Ishikawa (cell line): ENCODE data around the gene SLC24A3.

ENCODE experiments used
- CEBPB ChIP-seq: IDR thresholded peaks from 2 replicates; pipeline ENCODE4 v1.6.1; 2012
- CREB1 ChIP-seq: IDR thresholded peaks from 2 replicates; pipeline ENCODE4 v1.6.1; 2012; ENCODE audit warnings: low read depth
- EGR1 ChIP-seq: IDR thresholded peaks from 2 replicates; pipeline ENCODE4 v1.6.1; 2012
- EP300 ChIP-seq: IDR thresholded peaks from 2 replicates; pipeline ENCODE4 v1.6.1; 2012; ENCODE audit warnings: borderline replicate concordance
- FOXM1 ChIP-seq: IDR thresholded peaks from 2 replicates; pipeline ENCODE4 v1.6.1; 2012; ENCODE audit warnings: low read depth, borderline replicate concordance
- MAX ChIP-seq: IDR thresholded peaks from 2 replicates; pipeline ENCODE4 v1.6.1; 2012
- NFIC ChIP-seq: IDR thresholded peaks from 2 replicates; pipeline ENCODE4 v1.6.1; 2012
- RAD21 ChIP-seq: IDR thresholded peaks from 2 replicates; pipeline ENCODE4 v1.6.1; 2012; ENCODE audit warnings: low read depth
- TAF1 ChIP-seq: IDR thresholded peaks from 2 replicates; pipeline ENCODE4 v1.6.1; 2012; ENCODE audit warnings: low read depth, mild to moderate bottlenecking
- TCF12 ChIP-seq: IDR thresholded peaks from 2 replicates; pipeline ENCODE4 v1.6.1; 2012; ENCODE audit warnings: low read depth
- TEAD4 ChIP-seq: IDR thresholded peaks from 2 replicates; pipeline ENCODE4 v1.6.1; 2012
- YY1 ChIP-seq: IDR thresholded peaks from 2 replicates; pipeline ENCODE4 v1.6.1; 2012; ENCODE audit warnings: low read depth
- ZBTB7A ChIP-seq: IDR thresholded peaks from 2 replicates; pipeline ENCODE4 v1.6.1; 2012; ENCODE audit warnings: low read depth
- TF ChIP-seq, protein P1 (sequence below): IDR thresholded peaks from 2 replicates; pipeline ENCODE4 v1.6.1; 2012; ENCODE audit warnings: low read depth, mild to moderate bottlenecking
- TF ChIP-seq, protein P2 (sequence below): IDR thresholded peaks from 2 replicates; pipeline ENCODE4 v1.6.1; 2012

SLC24A3 gene

DNA sequence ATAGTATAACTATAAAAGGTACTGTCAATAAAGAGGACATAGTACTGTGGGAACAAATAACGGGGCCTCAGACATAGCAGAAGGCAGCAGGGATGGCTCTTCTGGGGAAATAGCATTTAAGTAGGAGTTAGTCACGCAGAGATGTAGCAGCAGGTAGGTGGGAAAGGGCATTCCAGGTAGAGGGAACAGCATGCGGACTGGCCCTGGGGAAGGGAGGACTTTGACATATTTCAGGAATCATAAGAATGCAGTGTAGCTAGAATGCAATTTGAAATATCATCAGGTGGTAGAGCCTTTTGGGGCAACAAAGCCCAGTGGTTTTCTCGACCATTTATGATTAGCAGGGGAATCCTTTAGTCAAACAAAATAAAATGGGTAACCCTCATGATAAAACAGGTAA, 191.1 kb downstream of the SLC24A3 start:
- no peak for TF ChIP-seq FOXM1
- no peak for TF ChIP-seq MAX
- no peak for TF ChIP-seq TCF12
- TF ChIP-seq RAD21, result no peak
- TF ChIP-seq CEBPB, result no peak
- no peak for TF ChIP-seq NFIC
- TF ChIP-seq TEAD4, result no peak
- no peak for TF ChIP-seq YY1
- TF ChIP-seq CREB1, result no peak

GRCh38 chr20:19404826-19405225, 192.4 kb downstream of the SLC24A3 start:
- TF ChIP-seq ZBTB7A (no peak), TCF12 (no peak), TAF1 (no peak), CEBPB (no peak), EGR1 (no peak), FOXM1 (no peak)
- TF ChIP-seq, protein P1, sequence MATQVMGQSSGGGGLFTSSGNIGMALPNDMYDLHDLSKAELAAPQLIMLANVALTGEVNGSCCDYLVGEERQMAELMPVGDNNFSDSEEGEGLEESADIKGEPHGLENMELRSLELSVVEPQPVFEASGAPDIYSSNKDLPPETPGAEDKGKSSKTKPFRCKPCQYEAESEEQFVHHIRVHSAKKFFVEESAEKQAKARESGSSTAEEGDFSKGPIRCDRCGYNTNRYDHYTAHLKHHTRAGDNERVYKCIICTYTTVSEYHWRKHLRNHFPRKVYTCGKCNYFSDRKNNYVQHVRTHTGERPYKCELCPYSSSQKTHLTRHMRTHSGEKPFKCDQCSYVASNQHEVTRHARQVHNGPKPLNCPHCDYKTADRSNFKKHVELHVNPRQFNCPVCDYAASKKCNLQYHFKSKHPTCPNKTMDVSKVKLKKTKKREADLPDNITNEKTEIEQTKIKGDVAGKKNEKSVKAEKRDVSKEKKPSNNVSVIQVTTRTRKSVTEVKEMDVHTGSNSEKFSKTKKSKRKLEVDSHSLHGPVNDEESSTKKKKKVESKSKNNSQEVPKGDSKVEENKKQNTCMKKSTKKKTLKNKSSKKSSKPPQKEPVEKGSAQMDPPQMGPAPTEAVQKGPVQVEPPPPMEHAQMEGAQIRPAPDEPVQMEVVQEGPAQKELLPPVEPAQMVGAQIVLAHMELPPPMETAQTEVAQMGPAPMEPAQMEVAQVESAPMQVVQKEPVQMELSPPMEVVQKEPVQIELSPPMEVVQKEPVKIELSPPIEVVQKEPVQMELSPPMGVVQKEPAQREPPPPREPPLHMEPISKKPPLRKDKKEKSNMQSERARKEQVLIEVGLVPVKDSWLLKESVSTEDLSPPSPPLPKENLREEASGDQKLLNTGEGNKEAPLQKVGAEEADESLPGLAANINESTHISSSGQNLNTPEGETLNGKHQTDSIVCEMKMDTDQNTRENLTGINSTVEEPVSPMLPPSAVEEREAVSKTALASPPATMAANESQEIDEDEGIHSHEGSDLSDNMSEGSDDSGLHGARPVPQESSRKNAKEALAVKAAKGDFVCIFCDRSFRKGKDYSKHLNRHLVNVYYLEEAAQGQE, result no peak

- TF ChIP-seq CEBPB, result no peak
- TF ChIP-seq, protein P2, sequence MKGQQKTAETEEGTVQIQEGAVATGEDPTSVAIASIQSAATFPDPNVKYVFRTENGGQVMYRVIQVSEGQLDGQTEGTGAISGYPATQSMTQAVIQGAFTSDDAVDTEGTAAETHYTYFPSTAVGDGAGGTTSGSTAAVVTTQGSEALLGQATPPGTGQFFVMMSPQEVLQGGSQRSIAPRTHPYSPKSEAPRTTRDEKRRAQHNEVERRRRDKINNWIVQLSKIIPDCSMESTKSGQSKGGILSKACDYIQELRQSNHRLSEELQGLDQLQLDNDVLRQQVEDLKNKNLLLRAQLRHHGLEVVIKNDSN, result no peak
- no peak for TF ChIP-seq YY1
- TF ChIP-seq NFIC, result no peak
- TF ChIP-seq RAD21, result no peak
- no peak for TF ChIP-seq EP300
- TF ChIP-seq, protein P1, result no peak
- no peak for TF ChIP-seq TAF1
- no peak for TF ChIP-seq TCF12
- no peak for TF ChIP-seq FOXM1
- no peak for TF ChIP-seq MAX
- no peak for TF ChIP-seq TEAD4
- no peak for TF ChIP-seq CREB1
- no peak for TF ChIP-seq ZBTB7A
- no peak for TF ChIP-seq EGR1
Measured at GRCh38 chr20:19405958-19406357, 193.5 kb downstream of the SLC24A3 start.

GRCh38 chr20:19406381-19406780, 193.9 kb downstream of the SLC24A3 start:
- TF ChIP-seq YY1 (no peak), CREB1 (no peak), TAF1 (no peak)
- TF ChIP-seq, protein P1, result no peak

- TF ChIP-seq TCF12 (no peak), NFIC (no peak), TAF1 (no peak), CEBPB (no peak), RAD21 (no peak), EGR1 (no peak), FOXM1 (no peak)
Measured at GRCh38 chr20:19407196-19407595, 194.8 kb downstream of the SLC24A3 start.

GRCh38 chr20:19407736-19408135, 195.3 kb downstream of the SLC24A3 start:
- no peak for TF ChIP-seq RAD21
- TF ChIP-seq TEAD4, result no peak
- TF ChIP-seq, protein P1, result no peak
- no peak for TF ChIP-seq FOXM1
- no peak for TF ChIP-seq TCF12
- no peak for TF ChIP-seq CREB1
- TF ChIP-seq YY1, result no peak
- TF ChIP-seq TAF1, result no peak
- TF ChIP-seq EP300, result no peak
- no peak for TF ChIP-seq EGR1
- no peak for TF ChIP-seq CEBPB
- TF ChIP-seq ZBTB7A, result no peak
- TF ChIP-seq MAX, result no peak
- TF ChIP-seq, protein P2, result no peak
- TF ChIP-seq NFIC, result no peak
